Hair follicle dermal papilla cell (primary cell): ENCODE data around the gene YIF1B. TPM values are rescaled to one million over a fixed set of nuclear protein-coding genes. Genes with fewer than 3 reads are reported as not detected.

Source experiments
- small RNA-seq: library from RNA; depleted of rRNA; stranded (forward); fragments of <200 nt; gene quantifications from one replicate; pipeline ENCODE3, GENCODE V24; 2012
- total RNA-seq: library from RNA; depleted of rRNA; stranded (reverse); fragments of >200 nt; gene quantifications from 2 replicates; pipeline ENCODE4 v1.2.3, GENCODE V29; 2012

Gene YIF1B, protein sequence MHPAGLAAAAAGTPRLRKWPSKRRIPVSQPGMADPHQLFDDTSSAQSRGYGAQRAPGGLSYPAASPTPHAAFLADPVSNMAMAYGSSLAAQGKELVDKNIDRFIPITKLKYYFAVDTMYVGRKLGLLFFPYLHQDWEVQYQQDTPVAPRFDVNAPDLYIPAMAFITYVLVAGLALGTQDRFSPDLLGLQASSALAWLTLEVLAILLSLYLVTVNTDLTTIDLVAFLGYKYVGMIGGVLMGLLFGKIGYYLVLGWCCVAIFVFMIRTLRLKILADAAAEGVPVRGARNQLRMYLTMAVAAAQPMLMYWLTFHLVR
- 65.1 and 69.1 TPM in 2 replicates for total RNA-seq

DNA sequence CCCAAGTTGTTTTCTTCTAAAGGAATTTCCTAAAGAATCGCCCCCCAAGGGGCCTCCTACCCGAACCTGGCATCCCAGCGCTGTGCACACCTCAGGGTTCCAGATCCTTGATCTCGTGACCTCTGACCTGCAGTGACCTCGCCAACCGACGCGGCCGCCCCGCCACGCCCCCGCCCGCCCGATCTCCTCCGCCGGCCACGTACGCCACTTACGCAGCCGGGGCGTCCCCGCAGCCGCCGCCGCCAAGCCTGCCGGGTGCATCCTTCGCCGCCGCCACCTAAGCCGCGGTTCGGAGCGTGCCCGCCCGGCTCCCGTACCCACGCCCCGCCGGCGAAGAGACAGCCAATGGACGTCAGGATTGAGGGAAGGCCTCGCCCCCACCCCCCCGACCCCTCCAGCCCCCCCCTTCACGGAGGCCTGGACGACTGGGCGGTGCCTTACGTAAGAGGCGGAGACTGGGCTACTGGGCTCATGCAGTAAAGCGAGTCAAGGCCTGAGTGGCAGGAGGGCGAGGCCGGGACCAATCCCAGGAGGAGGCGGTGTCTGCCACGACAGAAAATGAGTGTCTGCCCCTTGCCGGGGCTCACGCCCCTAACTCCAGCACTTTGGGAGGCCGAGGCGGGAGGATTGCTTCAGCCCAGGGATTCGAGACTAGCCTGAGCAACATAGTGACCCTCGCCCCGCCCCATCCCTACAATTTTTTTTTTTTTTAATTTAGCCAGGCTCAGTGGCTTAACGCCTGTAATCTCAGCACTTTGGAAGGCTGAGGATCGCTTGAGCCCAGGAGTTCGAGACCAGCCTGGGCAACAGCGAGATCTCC is at the start of gene YIF1B:
YIF1B (minus strand) TSS at position 291 of the 820 bp plus-strand sequence; CDS start at position 261, 30 bp downstream.

DNA sequence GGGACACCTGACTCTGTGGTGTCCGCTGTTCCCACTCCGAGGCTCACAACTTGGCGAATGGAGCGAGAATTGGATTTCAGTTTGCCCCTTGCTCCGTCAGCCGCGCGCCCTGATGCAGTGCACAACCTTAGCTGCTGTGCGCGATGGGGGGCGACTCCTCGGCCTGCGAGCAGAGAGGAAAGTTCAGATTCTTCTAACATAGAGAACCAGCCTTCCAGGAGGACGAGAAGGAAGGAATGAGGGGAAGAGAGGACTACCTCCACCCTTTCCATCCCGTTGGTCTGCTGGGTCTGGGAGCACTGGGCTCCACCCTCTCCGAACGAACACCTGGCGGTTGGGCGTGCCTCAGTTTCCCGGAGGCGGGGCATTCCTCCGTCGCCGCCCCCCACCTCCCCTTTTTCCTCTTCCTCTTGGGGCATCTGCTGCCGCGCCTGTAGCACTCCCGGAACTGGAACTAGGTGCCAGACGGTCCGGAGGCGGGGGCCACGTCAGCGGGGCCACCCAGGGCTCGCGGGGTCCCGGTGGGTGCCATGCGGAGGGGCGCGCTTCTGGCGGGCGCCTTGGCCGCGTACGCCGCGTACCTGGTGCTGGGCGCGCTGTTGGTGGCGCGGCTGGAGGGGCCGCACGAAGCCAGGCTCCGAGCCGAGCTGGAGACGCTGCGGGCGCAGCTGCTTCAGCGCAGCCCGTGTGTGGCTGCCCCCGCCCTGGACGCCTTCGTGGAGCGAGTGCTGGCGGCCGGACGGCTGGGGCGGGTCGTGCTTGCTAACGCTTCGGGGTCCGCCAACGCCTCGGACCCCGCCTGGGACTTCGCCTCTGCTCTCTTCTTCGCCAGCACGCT is 3.9 kb upstream of the YIF1B start, which contains the start of gene KCNK6:
KCNK6 (plus strand) TSS at position 425 of the 838 bp plus-strand sequence; CDS start at position 531, 106 bp downstream.

DNA sequence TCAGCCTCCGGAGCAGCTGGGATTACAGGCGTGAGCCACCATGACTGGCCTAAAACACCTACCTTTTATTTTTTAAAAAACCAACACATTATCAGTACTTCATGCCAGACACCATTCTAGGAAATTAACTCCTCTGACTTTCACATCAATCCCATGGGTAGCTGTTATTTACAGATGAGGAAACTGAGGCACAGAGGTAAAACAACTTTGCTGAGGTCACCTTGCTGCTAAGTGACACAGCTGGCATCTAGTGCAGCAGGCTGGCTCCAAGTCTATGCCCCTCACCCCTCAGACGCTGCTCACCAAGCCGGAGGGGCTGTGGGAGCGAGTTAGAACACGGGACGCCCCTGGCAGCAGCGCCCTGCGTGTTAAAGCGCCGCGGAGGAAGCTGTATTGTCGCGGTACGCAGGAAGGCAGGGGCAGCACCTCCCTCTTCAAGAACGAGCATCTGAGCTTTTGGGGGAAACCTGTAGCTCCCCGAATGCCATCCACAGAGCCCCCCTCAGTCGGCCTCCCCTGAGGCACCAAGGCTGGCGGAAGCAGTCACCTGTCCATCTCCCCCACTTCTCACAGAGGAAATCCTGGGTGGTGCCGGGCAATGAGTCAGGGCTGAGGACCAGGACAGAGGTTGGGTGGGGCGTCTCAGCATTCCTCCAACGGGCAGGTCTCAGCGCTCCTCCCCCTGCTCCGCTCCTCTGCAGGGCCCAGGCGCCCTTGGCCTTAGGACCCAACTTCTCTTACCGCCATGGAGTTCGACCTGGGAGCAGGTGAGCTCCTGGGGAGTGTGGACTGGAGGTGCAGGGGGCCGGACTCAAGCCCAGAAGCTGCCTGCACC is 12.0 kb downstream of the YIF1B start, which contains the start of gene C19orf33:
C19orf33 (plus strand) TSS at position 735 of the 835 bp plus-strand sequence; CDS start at position 746, 11 bp downstream.

DNA sequence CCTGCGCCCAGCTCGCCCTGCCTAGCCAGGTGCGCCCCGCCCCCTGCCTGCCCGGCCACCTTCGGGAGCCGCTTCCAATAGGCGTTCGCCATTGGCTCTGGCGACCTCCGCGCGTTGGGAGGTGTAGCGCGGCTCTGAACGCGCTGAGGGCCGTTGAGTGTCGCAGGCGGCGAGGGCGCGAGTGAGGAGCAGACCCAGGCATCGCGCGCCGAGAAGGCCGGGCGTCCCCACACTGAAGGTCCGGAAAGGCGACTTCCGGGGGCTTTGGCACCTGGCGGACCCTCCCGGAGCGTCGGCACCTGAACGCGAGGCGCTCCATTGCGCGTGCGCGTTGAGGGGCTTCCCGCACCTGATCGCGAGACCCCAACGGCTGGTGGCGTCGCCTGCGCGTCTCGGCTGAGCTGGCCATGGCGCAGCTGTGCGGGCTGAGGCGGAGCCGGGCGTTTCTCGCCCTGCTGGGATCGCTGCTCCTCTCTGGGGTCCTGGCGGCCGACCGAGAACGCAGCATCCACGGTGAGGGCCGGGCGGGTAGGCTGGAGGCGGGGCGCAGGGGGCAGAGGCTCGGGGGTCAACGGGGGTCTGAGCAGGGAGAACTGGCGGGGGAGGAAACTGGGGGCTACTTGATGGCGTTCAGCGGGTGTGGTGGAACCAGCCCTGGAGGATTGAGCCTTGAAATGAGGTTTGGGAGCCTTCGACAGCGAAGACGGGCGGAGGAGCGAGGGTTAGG is 51.1 kb downstream of the YIF1B start, which contains the start of gene SPINT2:
SPINT2 (plus strand) TSS at position 88 of the 727 bp plus-strand sequence; CDS start at position 408, 320 bp downstream.

Small RNA genes within 50 kb of the gene (small RNA-seq; reads per million reads assigned to genes)
- gene RF00019, result not detected

Other genes starting within 250 kb of the YIF1B start
- gene DPF1, start 91.7 kb downstream of the YIF1B start, total RNA-seq, result 0.61 and 2.3 TPM in 2 replicates
- 3.5 and 6.7 TPM in 2 replicates for gene PPP1R14A, start 59.6 kb downstream of the YIF1B start, total RNA-seq
- gene SPINT2, start 51.4 kb downstream of the YIF1B start, total RNA-seq, result 15.8 and 16.1 TPM in 2 replicates
- not detected in 2 replicates for gene C19orf33, start 11.7 kb downstream of the YIF1B start, total RNA-seq
- gene KCNK6, start 3.9 kb upstream of the YIF1B start, total RNA-seq, result 5.5 TPM in 2 replicates
- 0.49 and 1.1 TPM in 2 replicates for gene CATSPERG, start 19.9 kb upstream of the YIF1B start, total RNA-seq
- gene PSMD8, start 58.6 kb upstream of the YIF1B start, total RNA-seq, result 233 and 276 TPM in 2 replicates
- gene GGN, start 72.1 kb upstream of the YIF1B start, total RNA-seq, result 0.49 and 1.2 TPM in 2 replicates
- 1.5 and 2.1 TPM in 2 replicates for gene SPRED3, start 72.8 kb upstream of the YIF1B start, total RNA-seq
- gene FAM98C, start 87.1 kb upstream of the YIF1B start, total RNA-seq, result 11.2 and 11.9 TPM in 2 replicates
- not detected in 2 replicates for gene RASGRP4, start 110.3 kb upstream of the YIF1B start, total RNA-seq
- gene RYR1, start 117.7 kb upstream of the YIF1B start, total RNA-seq, result under 0.01 TPM in 2 replicates